GM18861 (cell line): ENCODE measurements around the gene C19orf81.

Experiments
- ATAC-seq: cut with Tn5 transposase; IDR thresholded peaks from one replicate; pipeline ENCODE4 v1.9.1; 2021; ENCODE audit not compliant: unreplicated experiment

C19orf81 gene

DNA sequence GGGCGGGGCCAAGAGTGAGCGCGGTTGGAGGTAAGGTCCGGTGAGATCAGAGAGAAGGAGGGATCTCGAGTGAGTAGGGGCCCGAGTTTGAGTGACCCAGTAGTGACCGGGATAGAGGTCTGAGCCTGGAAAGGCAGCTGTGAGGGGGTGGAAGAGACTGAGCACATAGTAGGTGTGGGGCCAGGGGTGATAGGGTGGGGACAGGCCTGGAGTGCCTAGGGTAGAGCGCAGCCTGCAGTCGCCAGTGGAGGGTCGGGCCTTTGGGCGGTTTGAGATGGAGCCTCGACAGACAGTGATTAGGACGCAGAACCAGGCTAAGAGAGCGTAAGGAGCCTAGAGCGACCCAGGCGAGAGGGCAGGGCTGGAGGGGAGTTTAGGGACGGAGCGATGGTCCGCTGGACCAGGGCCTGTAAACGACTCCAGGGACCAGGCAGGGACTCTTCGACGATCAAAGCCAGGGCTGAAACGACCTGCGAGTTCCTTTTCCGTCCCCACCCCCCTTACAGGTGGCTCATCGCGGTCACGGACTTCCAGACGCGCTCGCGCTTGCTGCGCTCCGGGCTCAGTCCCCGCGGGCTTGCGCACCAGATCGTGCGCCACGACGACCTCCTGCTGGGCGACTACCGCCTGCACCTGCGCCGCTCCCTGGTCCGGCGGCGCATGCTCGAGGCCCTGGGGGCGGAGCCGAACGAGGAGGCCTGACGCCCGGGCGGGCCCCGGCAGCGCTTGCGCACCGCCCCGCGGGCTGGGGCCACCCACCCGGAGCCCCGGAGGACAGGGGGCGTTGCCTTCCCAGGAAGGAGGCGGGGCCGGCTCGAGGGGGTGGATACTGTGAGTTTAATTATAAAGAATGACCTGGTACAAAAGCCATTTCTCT, 9.4 kb downstream of the C19orf81 start:
- no peak for ATAC-seq

GRCh38 chr19:50659318-50660087, 10.3 kb downstream of the C19orf81 start:
- no peak for ATAC-seq

DNA sequence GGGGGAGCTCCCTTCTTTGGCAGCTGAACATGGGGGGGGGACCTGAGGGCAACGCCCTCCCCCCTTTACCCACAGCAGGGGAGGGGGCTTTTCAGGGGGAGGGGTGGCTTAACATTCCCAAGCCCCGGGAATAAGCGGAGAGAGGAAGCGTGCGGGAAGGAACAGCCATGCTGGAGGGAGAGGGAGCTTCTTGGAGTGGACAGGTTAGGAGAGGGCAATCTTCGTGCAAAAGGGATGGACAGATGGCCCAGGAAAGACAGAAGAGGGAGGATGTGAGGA, 10.8 kb downstream of the C19orf81 start:
- no peak for ATAC-seq

DNA sequence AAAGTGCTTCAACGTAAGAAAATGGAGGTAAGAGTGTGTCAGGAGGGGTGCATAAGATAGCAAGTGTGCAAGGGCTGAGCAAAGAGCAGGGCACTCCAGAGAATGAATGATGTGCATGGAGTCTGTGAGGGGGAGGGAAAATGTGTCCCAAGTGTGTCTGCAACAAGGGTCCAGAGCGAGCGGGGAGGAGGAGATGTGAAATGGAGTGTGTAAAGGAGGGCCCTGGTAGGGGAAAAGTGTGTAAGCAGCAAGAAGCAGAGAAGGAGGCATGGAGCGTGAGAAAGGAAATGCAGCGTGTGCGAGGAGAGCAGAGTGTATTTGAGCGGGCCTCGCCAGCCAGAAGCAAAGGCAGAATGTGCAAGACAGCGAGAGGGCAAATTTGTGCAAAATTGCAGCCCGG, 11.8 kb downstream of the C19orf81 start:
- ATAC-seq: no peak

GRCh38 chr19:50661766-50662650, 12.8 kb downstream of the C19orf81 start:
- no peak for ATAC-seq

- ATAC-seq: no peak
Measured at GRCh38 chr19:50662651-50663481, 13.6 kb downstream of the C19orf81 start.

DNA sequence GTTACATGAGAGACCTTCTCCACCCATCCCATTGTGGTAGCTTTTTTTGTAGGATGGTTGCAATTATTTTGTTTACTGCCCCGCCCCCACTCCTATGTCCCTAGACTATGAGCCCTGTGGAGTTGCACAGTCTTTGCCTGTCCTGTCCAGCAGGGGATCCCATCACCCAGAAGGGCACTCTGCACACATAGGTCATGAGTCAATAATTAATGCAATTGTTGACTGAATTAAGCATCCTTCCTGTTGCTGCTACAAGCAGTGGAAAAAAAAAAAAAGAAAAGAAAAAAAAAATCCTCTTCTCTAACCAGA, 14.2 kb downstream of the C19orf81 start:
- ATAC-seq: no peak

GRCh38 chr19:50664204-50664603, 15.0 kb downstream of the C19orf81 start:
- no peak for ATAC-seq

DNA sequence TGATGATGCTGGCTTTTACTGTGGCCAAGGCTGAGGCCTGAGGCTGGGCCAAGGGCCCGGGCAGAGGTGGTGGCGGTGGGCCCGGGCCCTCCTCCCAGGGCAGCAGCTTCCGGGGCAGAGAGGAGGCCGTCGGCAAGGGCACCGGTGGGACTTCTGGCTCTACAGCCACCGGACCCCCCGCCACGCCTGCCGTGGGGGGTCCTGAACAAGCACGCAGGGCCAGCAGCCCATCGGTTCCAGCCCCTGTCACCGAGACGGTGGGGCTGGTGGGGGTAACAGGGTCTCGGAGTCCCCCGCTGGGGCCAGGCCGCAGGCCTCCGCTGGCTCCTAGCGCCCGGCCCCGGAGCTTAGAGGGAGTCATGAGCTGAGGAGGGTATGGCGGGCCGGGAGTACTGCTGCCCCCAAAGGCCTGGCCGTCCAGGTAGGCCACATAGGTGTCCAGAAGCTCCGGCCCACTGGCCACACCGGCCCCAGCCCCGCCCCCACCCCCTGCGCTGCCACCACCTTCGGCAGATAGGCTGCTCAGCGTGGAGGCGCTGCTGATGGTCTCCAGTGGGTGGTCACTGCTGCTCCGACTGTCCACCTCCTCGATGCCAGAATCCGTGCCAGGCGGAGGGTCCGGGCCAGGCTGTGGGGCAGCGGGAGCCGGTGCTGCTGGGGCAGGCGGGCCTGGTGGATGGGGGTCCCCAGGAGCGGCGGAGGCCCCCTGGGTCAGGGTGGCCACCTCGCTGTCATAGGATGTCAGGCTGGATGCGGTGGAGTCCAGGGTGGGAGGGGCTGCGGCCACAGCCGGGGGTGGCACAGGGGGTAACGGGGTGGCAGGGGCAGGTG, 17.3 kb downstream of the C19orf81 start:
- no peak for ATAC-seq

DNA sequence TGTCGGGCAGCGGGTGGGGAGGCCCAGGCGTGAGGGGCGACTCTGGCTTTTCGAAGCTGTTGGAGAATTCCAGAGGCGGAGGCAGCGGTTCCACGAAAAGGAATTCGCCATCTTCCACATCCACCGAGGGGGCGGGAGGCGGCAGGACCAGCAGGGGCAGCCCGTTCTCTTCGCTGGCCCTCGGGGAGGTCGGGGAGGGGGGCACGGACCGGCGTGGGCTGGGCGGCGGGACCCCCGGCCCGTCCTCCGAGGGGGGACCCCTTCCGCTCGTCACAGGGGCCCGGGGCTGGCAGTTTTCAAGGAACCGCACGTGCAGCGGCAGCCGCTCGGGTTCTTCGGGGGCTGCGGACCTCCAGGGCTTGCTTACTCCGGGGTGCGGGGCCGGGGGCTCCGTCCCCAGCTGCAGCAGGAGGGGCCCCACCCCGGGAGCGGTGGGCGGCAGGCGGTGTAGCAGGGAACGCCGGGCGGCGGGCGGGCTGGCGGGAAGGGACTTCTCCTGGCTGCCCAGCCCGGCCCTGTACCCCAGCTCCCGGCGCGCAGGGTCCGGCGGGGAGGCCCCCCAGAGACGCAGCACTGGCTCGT, 18.0 kb downstream of the C19orf81 start:
- ATAC-seq: no peak

- no peak for ATAC-seq
Measured at GRCh38 chr19:50667759-50668231, 18.6 kb downstream of the C19orf81 start.

DNA sequence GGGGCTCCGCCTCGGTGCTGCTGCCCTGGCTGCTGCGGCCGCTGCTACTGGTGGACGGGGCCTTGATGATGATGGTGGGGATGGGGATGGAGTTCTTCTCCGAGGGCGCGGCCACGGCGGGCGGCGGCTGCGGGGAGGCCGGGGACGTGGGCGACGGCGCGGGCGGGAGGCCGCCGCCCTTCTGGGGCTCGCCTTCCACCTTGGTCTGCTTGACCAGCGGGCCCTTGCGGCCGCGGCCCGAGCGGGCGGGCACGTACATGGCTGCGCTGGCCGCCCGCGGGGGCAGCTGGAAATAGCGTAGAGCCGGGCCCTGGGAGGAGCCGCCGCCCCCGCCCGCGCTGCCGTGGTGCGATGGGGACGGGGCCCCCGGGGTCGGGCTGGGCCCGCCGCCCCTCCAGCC, 19.2 kb downstream of the C19orf81 start:
- ATAC-seq: no peak

DNA sequence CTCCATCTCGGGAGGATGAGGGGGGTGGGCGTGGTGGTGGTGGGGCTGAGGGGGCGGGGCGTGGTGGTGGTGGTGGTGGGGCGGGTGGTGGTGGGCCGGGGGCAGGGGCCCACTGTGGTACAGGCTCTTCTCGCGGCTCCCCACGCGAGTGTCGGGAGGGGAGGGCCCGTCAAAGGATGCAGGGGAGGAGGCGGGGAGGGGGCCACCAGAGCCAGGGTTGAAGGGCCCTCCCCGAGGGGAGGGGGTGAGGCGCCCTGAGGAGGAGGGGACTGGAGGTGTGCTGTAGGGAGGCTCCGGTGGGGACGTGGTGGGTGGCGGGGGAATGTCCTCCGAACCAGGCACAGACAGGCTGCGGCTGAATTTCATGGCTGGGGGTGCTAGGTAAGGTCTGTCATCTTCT, 19.6 kb downstream of the C19orf81 start:
- no peak for ATAC-seq

- ATAC-seq: no peak
Measured at GRCh38 chr19:50669302-50670101, 20.3 kb downstream of the C19orf81 start.

DNA sequence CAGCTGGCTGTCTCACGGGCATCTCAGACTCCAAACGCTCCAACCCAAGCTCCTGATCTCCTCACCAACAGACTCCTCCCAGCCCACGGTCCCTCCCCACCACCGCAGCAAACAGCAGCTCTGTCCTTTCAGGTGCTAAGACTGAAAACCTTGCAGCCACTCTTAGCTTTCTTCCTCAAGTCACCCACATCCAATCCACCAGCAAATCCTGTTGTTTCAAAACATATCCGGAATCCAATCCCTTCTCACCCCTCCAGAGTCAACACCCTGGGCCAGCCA, 20.8 kb downstream of the C19orf81 start:
- ATAC-seq: no peak

GRCh38 chr19:50673118-50673517, 23.9 kb downstream of the C19orf81 start:
- ATAC-seq: no peak

DNA sequence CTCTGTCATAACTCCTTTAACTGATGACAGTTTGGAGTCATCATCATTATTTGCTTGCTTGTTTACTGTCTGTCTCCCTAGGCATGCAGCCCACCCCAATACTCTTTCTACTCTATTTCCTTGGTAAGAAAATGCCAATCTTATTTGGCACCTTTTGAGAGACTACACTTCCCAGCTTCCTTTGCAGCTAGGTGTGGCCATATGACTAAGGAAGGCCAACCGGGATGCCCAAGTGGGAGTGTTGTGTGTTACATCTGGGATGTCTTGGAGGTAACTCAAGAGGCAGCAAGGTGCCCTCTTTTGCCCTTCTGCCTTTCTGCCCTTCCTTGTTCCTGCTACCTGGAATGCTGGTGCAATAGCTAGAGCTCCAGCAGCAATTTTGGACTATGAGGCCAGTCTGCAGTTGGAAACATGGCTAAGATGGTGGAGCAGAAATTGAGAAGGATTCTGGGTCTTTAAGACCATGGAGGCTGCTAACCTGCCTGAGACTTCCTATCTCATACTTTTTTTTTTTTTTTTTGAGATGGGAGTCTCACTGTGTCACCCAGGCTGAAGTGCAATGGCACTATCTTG, 27.5 kb downstream of the C19orf81 start:
- no peak for ATAC-seq

GRCh38 chr19:50677636-50678035, 28.4 kb downstream of the C19orf81 start:
- ATAC-seq: no peak

- ATAC-seq: no peak
Measured at GRCh38 chr19:50678323-50678722, 29.1 kb downstream of the C19orf81 start.
